NCI-H1694 (cell line): ENCODE measurements around the gene OR6K2.

ENCODE experiments used
- DNase-seq: peaks from one replicate; lab custom pipeline; 2025; lab: John Stamatoyannopoulos, UW

OR6K2 gene

GRCh38 chr1:158685085-158685484 is 15.4 kb downstream of the OR6K2 start:
- DNase-seq, result no peak

- DNase-seq, result no peak
Observed at GRCh38 chr1:158681606-158682005, 18.8 kb downstream of the OR6K2 start.

- DNase-seq, result no peak
Observed at GRCh38 chr1:158679289-158679688, 21.2 kb downstream of the OR6K2 start.

GRCh38 chr1:158675563-158676323 is 24.7 kb downstream of the OR6K2 start:
- DNase-seq, result no peak

GRCh38 chr1:158674302-158674701 is 26.1 kb downstream of the OR6K2 start:
- DNase-seq, result no peak

GRCh38 chr1:158666037-158666436 is 34.4 kb downstream of the OR6K2 start:
- DNase-seq, result no peak

GRCh38 chr1:158654571-158654970 is 45.9 kb downstream of the OR6K2 start:
- no peak for DNase-seq

- DNase-seq, result no peak
Observed at GRCh38 chr1:158654086-158654485, 46.4 kb downstream of the OR6K2 start.

GRCh38 chr1:158652721-158653334 is 47.6 kb downstream of the OR6K2 start:
- no peak for DNase-seq
